ENCODE measurements around the gene XXYLT1. TPM values are rescaled to one million over a fixed set of nuclear protein-coding genes. Genes with fewer than 3 reads are reported as not detected.

XXYLT1 gene
- total and polyA plus RNA-seq, 2 of the 4 experiments (the other 2 are of a cell fraction): 14.7 to 18.1 TPM

- Histone ChIP-seq H3K4me2 (ENCODE audit: low read depth, low read length) (no peak overlapping the region), H3K23ac (ENCODE audit: low read depth, low read length) (no peak overlapping the region), H3K79me1 (ENCODE audit: low read depth in 1 of 2, low read length in 2 of 2) (no peaks in the 10 kb centered on the region), H3K14ac (replicated peaks; ENCODE audit: low read depth, low read length) (no peak overlapping the region), H3K56ac (ENCODE audit: extremely low read depth, insufficient read depth, low read length) (no peak overlapping the region), H3K18ac (ENCODE audit: low read depth, low read length) (no peak overlapping the region), H3K27me3 (ENCODE audit: control insufficient read depth, insufficient read depth, low read length) (peaks cover 40% of the 10 kb centered on the region), H4K5ac (ENCODE audit: low read depth, low read length) (no peak overlapping the region), H2BK120ac (ENCODE audit: low read depth, low read length) (no peak overlapping the region), H3K36me3 (ENCODE audit: control insufficient read depth, insufficient read depth, low read length) (no peaks in the 10 kb centered on the region), H3K9me3 (ENCODE audit: control insufficient read depth, insufficient read depth, low read length) (peaks cover 6% of the 10 kb centered on the region), H3K9ac (ENCODE audit: low read depth, low read length) (no peak overlapping the region), H2BK5ac (ENCODE audit: low read depth, low read length, poor library complexity, severe bottlenecking) (no peak overlapping the region), H2AFZ (replicated peaks; ENCODE audit: low read length, poor library complexity) (no peak overlapping the region), H4K8ac (ENCODE audit: low read depth in 2 of 2, low read length in 2 of 2) (no peak overlapping the region), H2BK20ac (ENCODE audit: low read depth, low read length) (no peak overlapping the region), H3K4ac (ENCODE audit: low read depth, low read length) (no peak overlapping the region), H2AK9ac (replicated peaks; ENCODE audit: low read depth, low read length, poor library complexity) (no peak overlapping the region), H3K27ac (ENCODE audit: insufficient read depth, low read length) (no peak overlapping the region), H3K4me3 (ENCODE audit: insufficient read depth, low read depth, low read length) (no peak overlapping the region), H2AK5ac (ENCODE audit: low read depth, low read length) (no peak overlapping the region), H3K4me1 (ENCODE audit: control insufficient read depth, insufficient read depth, low read length) (no peaks in the 10 kb centered on the region), H4K20me1 (ENCODE audit: insufficient read depth, low read length) (no peaks in the 10 kb centered on the region), H2BK15ac (ENCODE audit: low read depth, low read length) (no peak overlapping the region), H4K91ac (ENCODE audit: insufficient read depth, low read depth, low read length) (no peak overlapping the region), H3K9me1 (ENCODE audit: insufficient read depth, low read length) (no peaks in the 10 kb centered on the region)
- CTCF ChIA-PET: no interaction called here
- WGBS, 2 experiments (ENCODE audit: extremely low coverage in 2 of 2, insufficient read length in 1 of 2): no CpG with 5 or more reads among the region's 3 CpGs
- DNase-seq (no peak), ATAC-seq (ENCODE audit: low read depth) (no peak)
- POLR2A ChIA-PET (ENCODE audit: unreplicated experiment): no interaction called here
- TF ChIP-seq BHLHE40 (IDR thresholded peaks at IDR 0.05; ENCODE audit: low read depth, low read length): no peak
- no peak for TF ChIP-seq ELK1 (IDR thresholded peaks at IDR 0.05; ENCODE audit: borderline replicate concordance, low read depth, low read length)
- TF ChIP-seq, protein P1, sequence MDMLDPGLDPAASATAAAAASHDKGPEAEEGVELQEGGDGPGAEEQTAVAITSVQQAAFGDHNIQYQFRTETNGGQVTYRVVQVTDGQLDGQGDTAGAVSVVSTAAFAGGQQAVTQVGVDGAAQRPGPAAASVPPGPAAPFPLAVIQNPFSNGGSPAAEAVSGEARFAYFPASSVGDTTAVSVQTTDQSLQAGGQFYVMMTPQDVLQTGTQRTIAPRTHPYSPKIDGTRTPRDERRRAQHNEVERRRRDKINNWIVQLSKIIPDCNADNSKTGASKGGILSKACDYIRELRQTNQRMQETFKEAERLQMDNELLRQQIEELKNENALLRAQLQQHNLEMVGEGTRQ (IDR thresholded peaks at IDR 0.05; ENCODE audit: low read depth, low read length): no peak
- no peak for TF ChIP-seq FOS (IDR thresholded peaks at IDR 0.05; ENCODE audit: low read depth, low read length)
- TF ChIP-seq MAFK (IDR thresholded peaks at IDR 0.05; ENCODE audit: low read depth, low read length): no peak
- no peak for TF ChIP-seq NFE2L2 (IDR thresholded peaks at IDR 0.05; ENCODE audit: low read depth, low read length)
- TF ChIP-seq POLR2A (IDR thresholded peaks at IDR 0.05; ENCODE audit: low read depth, low read length): no peak
- no peak for TF ChIP-seq RAD21 (IDR thresholded peaks at IDR 0.05; ENCODE audit: low read length)
- TF ChIP-seq CHD1 (IDR thresholded peaks at IDR 0.05; ENCODE audit: low read depth, low read length): no peak
- no peak for TF ChIP-seq RFX5 (IDR thresholded peaks at IDR 0.05; ENCODE audit: low read depth, low read length)
- TF ChIP-seq MAZ (IDR thresholded peaks at IDR 0.05; ENCODE audit: borderline replicate concordance, low read depth, low read length): no peak
- no peak for TF ChIP-seq RCOR1 (IDR thresholded peaks at IDR 0.05; ENCODE audit: insufficient replicate concordance, low read length)
- no peak for TF ChIP-seq CEBPB (IDR thresholded peaks at IDR 0.05; ENCODE audit: low read depth, low read length)
- TF ChIP-seq CTCF (conservative IDR thresholded peaks at IDR 0.05; ENCODE audit: low read depth, low read length): no peak
- TF ChIP-seq MXI1 (IDR thresholded peaks at IDR 0.05; ENCODE audit: borderline replicate concordance, low read depth, low read length): no peak
- TF ChIP-seq SMC3 (IDR thresholded peaks at IDR 0.05; ENCODE audit: low read depth, low read length): no peak
- dilution Hi-C loops (cut with HindIII; ENCODE audit: low sequenced_read_pairs, unreplicated experiment) (no loop called here), intact Hi-C loops (cut with micrococcal nuclease) (no loop called here), in situ Hi-C loops (cut with MboI; ENCODE audit: low sequenced_read_pairs) (no loop called here)
- no TSS peak for BruUV-seq (replicated peaks)
Observed at GRCh38 chr3:195021692-195022091, 249.3 kb downstream of the XXYLT1 start.

All from IMR-90 (cell line).